ENCODE measurements around the gene PNN.

- TF ChIP-seq CTCF (IDR thresholded peaks at IDR 0.05) (no peak), POLR2AphosphoS5 (IDR thresholded peaks at IDR 0.05; ENCODE audit: insufficient read depth in 1 of 2, low read depth in 1 of 2) (no peak), POLR2A (IDR thresholded peaks at IDR 0.05) (no peak)
Measured at GRCh38 chr14:39181693-39182047, 6.6 kb downstream of the PNN start.
